ENCODE data around the gene OPN1SW.

Gene OPN1SW, protein sequence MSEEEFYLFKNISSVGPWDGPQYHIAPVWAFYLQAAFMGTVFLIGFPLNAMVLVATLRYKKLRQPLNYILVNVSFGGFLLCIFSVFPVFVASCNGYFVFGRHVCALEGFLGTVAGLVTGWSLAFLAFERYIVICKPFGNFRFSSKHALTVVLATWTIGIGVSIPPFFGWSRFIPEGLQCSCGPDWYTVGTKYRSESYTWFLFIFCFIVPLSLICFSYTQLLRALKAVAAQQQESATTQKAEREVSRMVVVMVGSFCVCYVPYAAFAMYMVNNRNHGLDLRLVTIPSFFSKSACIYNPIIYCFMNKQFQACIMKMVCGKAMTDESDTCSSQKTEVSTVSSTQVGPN

DNA sequence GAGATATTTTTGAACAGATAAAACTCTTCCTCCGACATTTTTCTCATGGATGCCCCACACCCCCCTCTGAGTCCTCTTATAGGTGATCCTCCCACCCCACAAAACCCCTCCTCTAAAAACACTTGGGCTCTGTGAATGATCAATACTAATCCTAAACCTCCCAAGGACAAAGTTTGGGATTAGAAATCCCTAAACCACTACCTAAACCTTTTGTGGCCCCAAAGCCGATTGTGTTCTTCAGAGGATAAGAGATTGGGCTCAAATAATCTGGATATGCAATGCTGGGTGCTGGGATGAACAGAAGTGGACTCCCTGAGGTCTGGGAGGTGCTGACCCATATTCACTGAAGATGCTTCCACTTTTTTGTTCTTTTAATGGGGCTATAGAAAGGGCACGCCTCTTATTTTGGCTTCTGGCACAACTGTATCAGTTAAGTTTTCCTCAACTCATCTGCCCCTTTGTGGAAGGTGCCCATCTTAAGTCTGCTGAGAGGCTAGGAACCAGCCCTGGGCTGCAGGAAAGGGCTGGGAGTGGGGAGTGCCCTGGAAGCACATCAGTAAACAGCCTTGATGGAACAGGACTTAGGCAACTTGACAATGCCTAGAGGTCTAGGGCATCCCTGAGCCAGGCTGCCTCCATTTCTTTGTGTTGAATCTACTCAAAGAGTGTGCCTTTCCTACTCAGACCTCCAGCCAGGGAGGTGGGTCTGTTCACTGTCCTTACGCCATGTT, at the start of gene OPN1SW:
TSS of gene OPN1SW (minus strand) at position 51 of the 731 bp plus-strand sequence. CDS start at position 38, 13 bp downstream.
- DNase-seq (ENCODE audit: low spot score): no peak

DNA sequence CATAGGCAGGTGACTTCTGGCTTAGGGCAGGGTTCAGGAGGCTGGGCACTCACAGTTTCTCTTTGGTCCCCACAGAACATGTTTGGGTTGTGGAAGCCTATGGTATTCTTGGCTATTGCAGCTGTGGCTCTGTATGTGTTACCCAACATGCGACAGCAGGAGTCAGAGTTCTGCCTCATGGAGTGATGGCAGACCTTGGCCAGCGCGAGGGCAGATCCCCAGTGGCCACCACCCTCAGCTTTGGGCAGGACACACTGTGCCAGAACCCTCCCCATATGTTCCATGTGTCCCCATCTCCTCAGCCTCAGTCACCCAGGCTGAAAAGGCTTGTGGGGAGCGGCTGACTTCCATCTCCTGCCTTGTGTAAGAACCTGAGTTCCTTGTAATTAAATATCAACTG, 46.1 kb upstream of the OPN1SW start:
- DNase-seq (ENCODE audit: low spot score): no peak

DNA sequence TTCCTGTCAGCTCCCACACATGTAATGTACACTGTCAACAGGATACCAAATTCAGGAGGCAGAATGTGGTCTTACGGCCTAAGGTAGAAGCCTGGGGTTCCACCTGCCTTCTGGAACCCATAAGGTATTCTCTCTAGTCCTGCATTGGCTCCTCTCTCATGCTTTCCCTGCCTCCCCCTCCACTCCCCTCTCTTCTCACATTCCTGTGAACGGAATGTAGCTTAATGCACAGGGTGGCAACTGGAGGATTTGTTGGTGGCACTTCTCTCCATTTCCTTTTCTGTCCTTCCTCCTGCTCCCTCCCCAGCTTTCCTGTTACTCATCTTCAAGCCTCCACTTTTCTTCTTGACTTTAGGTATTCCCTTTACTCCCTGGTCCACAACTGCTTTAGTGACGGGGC, 43.1 kb upstream of the OPN1SW start:
- DNase-seq (ENCODE audit: low spot score): no peak

DNA sequence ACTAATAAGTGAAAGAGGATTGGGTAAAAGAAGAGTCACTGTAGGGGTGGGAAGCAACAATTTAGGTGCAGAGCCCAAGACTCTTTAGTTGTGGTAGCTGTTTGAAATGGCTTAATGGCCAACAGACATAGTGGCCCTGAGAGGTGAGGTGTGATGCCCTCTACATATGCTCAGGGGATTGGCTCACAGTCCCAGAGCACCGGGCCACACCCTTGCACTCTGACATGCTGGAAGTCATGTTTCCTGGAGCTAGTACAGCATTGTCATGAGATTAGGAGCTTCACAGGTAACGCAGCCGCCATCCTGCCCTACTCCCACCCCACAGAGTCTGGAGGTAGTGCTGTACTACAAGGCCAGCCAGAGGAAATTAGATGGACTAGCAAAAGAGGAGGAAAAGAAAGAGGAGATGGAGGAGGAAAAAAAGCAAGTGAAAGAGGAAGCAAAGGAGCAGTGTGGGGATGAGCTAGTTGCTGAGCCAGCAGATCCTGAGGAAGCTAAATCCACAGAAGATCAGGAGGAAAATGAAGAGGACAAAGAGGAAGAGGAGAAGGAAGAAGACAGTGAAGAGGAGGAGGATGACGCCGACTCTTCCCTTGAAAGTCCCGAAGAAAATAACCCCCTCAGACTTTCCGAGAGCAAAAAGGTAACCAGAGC, 39.8 kb upstream of the OPN1SW start:
- no peak for DNase-seq (ENCODE audit: low spot score)

DNA sequence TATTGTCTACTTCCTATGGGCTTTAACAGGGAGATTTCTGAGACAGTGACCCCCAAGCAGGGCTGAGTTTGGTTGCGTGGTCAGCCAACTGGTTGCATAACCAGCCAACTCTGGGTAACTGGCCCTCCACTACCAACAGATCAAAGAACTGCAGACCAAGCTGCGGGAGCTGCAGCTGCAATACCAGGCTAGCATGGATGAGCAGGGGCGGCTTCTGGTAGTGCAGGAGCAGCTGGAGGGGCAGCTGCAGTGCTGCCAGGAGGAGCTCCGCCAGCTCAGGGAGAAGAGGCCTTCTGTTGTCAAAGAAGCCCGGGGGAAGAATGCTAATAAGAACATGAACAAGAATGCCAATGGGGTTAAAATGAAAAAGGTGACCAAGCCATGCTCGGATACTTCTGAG, 38.9 kb upstream of the OPN1SW start:
- no peak for DNase-seq (ENCODE audit: low spot score)

DNA sequence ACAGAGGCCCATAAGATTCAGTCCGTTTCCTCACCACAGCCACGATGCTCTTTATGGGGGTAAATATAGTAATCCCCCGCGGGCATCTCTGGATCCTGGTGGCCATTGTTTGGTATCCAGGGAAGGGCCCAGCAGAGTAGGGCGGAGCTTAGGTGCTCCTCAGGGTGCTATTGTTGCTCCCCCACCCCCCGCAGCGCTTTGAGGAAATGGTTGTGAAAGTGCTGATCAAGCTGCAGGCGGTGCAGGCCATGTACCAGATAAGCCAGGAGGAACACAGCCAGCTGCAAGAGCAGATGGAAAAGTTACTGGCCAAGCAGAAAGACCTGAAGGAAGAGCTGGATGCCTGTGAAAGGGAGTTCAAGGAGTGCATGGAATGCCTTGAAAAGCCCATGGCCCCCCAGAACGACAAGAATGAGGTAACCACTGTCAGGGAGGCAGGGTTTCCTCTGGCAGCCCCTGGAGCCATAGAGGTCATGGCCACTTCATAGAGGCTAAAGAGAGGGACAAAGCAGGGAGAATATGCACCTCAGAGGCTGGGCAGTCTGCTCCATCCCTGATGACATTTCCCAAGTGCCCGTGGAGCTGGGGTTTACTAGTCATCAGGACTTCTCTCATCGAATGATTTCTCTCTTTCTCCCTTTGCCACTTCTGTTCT, 37.0 kb upstream of the OPN1SW start:
- no peak for DNase-seq (ENCODE audit: low spot score)

DNA sequence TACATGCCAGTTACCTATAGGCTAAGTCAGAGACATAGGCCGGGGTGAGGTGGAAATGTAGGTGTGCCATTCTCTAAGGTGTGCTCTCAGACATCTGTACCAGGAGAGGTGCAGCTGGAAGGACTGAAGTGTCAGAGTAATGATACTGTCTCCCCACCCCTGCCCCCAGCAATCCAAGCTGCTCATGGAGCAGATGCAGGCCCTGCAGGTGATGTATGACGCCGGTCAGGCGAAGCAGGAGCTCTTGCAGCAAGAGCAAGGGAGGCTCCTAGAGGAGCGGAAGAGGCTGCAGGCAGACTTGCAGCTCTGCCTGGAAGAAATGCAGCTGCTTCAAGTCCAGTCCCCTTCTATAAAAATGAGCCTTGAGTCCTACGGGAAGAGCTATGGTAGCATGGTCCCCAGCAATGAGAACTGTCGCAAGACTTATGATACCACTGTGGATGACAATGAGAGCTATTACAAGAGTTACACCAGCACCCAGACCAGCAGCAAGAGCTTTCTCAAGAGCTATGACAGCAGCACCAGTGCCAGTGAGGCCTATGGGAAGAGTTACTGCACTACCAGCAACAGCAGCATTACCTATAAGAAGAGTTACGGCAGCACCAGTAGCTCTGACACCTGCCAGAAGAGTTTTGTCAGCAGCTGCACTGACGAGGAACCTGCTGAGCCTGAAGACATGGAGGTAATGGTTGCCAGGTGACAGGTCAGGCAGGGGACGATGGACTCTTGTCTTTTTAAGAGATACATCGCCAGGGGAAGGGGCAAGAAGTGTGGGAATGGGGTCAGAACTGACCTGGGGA, 36.2 kb upstream of the OPN1SW start:
- no peak for DNase-seq (ENCODE audit: low spot score)

DNA sequence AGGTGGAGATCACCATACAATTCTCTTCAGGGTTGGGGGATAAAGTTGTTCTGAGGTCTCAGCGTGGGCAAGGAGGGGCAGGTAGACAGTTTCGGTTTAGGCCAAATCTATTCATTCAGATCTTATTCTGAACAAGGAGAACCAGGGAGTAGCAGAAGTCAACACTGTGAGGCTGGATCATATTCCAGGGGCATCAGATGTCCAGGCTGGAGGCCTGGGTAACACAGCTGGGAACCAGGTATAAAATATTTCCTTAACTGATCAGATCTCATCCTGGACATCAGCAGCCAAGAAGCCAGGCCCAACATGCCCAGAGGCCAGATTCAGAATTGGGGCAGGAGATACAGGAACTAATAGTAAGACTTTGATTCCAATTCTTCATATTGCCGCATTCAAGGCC, 35.4 kb upstream of the OPN1SW start:
- no peak for DNase-seq (ENCODE audit: low spot score)

DNA sequence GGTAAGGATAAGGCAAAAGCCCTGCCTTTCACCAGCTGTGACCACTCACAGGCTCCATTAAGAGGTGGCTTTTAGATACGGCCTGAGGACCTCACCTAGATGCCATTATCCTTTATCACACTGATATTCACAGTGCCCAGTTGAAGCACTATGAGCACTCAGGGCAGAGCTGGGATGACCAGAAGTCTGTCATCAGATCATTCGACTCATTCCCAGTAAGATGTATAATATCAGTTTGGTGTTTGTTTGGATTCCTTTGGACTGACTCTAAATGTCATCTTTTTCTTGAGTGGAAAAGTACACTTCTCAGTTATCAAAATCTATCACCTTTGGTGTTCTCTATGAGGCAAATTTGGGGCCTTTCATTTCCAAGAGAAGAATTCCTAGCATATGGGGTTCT, 34.9 kb upstream of the OPN1SW start:
- no peak for DNase-seq (ENCODE audit: low spot score)

DNA sequence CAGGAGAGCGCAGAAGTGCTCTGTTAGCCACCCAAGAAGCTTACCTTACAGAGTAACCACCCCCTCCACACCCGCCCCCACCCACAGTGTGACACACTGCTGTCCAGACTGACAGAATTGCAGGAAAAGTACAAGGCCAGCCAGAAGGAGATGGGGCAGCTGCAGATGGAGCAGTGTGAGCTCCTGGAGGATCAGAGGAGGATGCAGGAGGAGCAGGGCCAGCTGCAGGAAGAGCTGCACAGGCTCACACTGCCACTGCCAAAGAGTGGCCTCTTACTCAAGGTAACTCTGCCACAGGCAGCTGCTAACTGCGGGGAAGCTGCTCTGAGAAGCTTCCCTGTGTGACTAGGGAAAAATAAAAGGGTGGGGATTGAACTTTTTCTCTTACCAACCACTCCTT, 33.8 kb upstream of the OPN1SW start:
- no peak for DNase-seq (ENCODE audit: low spot score)

DNA sequence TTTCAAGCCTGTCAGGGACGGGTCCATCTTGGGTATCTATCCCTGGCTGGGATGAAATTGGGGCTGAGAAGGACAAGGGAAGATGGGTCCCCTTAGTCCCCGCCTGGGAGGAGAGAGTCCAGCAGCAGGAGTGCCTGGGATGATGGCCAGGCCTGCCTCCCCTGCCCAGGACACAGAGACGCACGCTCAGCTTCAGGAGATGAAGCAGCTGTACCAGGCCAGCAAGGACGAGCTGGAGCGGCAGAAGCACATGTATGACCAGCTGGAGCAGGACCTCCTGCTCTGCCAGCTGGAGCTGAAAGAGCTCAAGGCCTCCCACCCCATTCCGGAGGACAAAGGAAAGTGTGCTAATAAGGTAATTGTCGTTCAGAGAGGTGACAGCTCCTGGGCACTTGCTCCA, 31.6 kb upstream of the OPN1SW start:
- DNase-seq (ENCODE audit: low spot score): no peak

DNA sequence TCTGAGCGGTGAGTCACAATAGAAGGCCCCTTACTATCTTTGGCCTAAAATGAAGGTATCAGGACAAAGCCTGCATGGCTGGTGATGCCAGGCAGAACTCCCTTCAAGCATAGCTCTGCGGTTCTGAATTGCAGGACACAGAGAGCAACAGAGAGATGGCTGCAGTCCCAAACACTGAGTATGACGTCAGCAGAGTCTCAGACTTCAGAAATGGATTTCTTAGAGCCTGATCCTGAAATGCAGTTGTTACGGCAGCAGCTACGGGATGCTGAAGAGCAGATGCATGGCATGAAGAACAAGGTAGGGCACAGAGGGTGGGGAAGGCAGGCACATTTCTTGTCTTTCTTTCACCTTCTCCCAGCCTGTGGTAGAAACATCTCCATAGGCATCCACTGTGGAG, 29.6 kb upstream of the OPN1SW start:
- DNase-seq (ENCODE audit: low spot score): no peak

DNA sequence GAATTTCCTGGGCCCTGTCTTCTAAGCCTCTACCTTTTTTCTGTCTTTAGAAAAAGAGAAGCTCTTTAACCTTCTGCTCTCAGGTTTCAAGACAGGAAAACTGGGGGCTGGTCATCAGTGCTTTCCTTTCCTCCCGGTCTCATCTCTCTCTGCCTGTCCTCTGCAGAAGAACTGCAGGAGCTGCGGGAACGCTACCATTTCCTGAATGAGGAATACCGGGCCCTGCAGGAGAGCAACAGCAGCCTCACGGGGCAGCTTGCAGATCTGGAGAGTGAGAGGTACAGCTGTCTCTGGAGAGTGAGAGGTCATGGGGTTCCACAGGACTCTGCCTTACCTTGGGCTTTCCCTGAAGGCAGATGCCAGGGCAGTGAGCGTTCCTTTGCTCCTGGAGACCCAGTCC, 28.9 kb upstream of the OPN1SW start:
- DNase-seq (ENCODE audit: low spot score): no peak

DNA sequence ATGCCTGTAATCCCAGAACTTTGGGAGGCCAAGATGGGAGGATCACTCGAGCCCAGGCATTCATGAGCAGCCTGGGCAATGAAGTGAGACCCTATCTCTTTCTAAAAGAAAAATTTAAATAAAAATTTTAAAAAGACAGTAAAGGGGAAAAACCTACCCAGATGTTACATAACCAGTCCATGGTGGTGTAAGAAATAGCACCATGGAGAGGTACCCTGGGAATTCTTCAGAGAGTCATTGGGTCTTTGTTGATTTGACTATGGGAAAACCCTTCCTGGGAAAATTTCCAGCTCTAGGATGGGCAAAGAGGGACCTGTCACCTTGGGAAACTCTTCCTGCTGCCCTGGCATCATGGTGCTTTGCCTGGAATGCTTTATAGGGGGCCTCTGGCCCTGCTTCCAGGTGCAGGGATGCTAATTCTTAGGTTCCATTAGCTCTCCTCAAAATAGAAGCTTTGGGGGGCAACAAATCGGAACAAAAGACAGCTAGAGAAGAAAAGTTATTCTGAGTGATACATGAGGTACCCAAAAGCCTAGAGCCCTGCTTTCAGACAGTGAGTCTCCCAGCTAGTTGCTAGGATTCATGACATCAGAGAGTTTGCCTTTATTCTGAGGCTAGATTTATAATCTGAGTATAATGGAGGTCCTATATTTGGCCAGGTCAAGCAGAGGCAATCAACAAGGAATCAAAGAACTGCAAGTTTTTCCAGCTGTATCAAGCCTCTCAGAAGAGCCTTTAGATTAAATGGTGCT, 26.2 kb upstream of the OPN1SW start:
- DNase-seq (ENCODE audit: low spot score): no peak

DNA sequence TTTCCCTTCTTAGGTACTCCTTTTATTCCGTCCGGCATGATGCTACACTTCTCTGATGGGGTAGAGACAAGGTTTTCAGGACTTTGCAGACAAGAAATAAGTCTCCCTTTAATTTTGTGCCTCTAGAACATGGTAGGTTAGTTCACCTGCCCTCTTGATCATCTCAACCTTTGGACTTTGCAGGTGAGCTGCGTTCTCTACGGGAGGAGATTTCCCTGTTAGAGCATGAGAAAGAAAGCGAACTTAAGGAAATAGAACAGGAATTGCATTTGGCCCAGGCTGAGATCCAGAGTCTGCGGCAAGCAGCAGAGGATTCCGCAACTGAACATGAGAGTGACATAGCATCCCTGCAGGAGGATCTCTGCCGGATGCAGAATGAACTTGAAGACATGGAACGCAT, 25.4 kb upstream of the OPN1SW start:
- DNase-seq (ENCODE audit: low spot score): no peak

DNA sequence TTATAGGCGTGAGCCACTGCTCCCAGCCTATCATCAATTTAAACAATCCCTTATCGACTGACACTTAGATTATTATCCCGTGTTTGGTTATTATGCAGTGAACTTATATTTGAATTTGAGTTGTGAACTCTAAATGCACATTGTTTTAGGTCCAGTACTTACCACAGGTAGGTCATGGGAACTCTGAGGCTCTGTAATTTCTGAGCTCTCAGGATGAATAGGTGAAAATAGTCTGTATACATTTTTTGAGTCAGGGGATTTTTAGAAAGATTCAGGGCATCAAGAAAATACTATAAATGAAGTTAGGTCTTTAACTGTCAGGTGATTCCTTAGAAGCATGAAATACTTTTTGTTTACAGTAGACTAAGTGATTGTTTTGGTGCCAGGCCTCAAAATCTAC, 25.0 kb upstream of the OPN1SW start:
- no peak for DNase-seq (ENCODE audit: low spot score)

DNA sequence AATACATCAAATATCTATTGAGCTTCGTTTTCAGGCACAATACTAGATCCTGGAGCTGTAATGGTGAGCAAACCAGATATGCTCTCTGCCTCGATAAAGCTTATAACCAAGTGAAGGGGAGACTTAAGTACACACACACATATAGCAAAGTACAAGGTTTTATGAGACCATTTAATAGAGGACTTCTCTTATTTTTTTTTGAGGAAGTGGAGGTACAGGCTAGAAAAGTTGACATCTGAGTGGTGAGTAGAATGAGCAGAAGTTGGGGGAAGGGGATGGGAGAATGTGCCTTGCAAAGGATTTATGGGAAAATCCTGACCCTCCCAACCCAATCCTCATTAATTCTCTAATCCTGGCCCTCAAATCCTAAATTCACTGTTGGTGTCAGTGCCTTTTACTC, 23.9 kb upstream of the OPN1SW start:
- no peak for DNase-seq (ENCODE audit: low spot score)

DNA sequence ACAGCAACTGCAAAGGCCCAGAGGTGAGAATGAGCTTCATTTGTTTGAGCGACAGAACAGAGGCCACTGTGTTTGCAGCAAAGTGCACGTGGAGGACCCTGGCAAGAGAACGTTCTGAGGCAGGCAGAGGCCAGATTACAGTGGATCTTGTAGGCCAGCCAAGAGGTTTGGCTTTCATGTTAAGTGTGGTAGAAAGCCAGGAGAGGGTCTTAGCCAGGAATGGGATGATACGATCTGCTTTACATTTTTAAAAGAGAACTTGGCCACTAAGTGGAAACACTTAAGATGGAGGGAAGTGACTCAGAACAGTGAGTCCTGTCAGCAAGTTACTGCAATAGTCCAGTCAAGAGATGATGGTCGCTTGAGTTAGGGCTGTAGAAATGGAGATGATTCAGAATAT, 20.7 kb upstream of the OPN1SW start:
- DNase-seq (ENCODE audit: low spot score): no peak

DNA sequence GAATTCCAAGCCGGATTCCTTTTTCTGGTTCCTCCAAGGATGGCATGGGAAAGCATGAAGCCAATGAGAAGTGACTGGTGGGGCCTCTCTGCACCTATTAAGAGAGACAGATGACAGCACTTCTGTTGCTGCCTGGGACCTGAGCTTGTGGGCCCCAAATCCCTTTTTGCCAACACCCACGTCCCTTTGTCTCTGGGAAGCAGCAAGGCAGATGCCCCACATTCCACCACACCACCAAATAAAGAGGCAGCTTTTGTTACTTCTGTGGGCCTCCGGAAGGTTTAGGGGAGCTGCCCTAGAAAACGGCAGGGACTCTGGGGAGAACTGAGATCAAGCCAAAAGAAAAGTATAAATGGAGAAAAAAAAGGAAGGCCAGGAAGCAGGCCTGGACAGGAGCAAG, 19.5 kb upstream of the OPN1SW start:
- DNase-seq (ENCODE audit: low spot score): no peak

DNA sequence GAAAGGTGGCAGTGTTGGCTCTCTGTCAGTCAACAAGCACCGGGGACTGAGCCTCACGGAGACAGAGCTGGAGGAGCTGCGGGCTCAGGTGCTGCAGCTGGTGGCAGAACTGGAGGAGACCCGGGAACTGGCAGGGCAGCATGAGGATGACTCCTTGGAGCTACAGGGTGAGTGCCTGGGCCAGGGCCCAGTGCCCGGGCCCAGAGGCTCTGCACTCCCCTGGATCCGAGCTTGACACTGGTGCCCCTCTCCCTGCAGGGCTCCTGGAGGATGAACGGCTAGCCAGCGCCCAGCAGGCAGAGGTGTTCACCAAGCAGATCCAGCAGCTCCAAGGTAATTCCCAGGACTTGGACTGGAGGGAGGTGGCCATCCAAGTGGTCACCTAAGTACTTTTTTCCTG, 18.8 kb upstream of the OPN1SW start:
- DNase-seq (ENCODE audit: low spot score): no peak

DNA sequence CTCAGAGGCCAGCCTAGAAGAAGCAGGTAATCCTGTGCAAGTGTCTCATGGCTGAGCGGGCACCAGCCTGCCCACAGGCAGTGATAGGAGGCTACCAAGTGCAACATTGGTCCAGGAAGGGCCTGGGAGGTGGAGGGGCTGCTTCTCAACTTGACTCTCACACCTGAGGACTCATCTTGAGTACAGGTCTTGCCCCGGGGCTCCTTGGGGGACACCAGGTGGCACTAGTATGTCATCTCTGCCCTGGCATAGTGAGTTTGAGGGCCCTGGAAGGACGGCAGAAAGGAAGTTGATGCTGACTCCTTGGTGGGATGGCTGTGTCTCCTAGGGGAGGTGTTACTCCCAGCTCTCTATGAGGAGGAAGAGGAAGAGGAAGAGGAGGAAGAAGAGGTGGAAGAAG, 18.4 kb upstream of the OPN1SW start:
- no peak for DNase-seq (ENCODE audit: low spot score)
